ENCODE results near the gene KLK7. TPM values are rescaled to one million over a fixed set of nuclear protein-coding genes. Genes with fewer than 3 reads are reported as not detected.

KLK7 gene
- total RNA-seq, 4 donors from 2014 or later = 0.34 to 0.89 TPM; not detected in 2

DNA sequence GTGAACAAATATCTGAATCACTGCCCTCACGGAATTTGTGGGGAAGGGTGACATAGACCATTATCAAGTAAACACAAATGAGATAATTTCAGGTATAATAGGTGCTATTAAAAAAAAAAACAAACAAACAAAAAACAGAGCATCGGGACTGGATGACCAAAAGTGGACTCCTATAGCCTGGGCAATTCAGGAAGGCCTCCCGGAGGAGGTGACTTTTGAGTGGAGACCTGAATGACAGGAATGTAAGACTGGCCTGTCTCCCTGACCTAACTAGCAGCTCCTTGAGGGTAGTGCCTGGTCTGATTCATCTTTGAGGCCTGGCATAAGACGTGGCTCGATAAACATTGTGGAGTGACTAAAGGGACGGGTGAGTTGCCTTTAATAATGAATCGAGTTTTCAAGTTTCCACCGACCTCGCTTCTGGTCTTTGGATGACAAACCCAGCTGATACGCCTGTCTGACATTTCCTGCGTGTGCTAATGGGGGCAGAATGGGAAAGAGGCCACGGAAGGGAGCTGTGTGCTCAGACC is 29.0 kb upstream of the KLK7 start:
- 72 to 75% methylated on average over 12 of the region's 12 CpGs for WGBS, 2 donors
- H3K4me1 ChIP-seq = peaks cover 0 to 8% of the 10 kb centered on the region in 2 donors
- TF ChIP-seq POLR2A (IDR thresholded peaks at IDR 0.05) = no peak
- TF ChIP-seq, protein P1, sequence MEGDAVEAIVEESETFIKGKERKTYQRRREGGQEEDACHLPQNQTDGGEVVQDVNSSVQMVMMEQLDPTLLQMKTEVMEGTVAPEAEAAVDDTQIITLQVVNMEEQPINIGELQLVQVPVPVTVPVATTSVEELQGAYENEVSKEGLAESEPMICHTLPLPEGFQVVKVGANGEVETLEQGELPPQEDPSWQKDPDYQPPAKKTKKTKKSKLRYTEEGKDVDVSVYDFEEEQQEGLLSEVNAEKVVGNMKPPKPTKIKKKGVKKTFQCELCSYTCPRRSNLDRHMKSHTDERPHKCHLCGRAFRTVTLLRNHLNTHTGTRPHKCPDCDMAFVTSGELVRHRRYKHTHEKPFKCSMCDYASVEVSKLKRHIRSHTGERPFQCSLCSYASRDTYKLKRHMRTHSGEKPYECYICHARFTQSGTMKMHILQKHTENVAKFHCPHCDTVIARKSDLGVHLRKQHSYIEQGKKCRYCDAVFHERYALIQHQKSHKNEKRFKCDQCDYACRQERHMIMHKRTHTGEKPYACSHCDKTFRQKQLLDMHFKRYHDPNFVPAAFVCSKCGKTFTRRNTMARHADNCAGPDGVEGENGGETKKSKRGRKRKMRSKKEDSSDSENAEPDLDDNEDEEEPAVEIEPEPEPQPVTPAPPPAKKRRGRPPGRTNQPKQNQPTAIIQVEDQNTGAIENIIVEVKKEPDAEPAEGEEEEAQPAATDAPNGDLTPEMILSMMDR (IDR thresholded peaks at IDR 0.05) = no peak
- intact Hi-C loops (cut with DNase I) = no loop called here
- H3K36me3 ChIP-seq = no peaks in the 10 kb centered on the region
- H3K9me3 ChIP-seq = no peaks in the 10 kb centered on the region
- DNase-seq = no peak
- H3K4me3 ChIP-seq (replicated peaks in 1 of 3) = no peak overlapping the region
- H3K27me3 ChIP-seq = peaks cover 16% of the 10 kb centered on the region
- no peak overlapping the region for H3K27ac ChIP-seq

DNA sequence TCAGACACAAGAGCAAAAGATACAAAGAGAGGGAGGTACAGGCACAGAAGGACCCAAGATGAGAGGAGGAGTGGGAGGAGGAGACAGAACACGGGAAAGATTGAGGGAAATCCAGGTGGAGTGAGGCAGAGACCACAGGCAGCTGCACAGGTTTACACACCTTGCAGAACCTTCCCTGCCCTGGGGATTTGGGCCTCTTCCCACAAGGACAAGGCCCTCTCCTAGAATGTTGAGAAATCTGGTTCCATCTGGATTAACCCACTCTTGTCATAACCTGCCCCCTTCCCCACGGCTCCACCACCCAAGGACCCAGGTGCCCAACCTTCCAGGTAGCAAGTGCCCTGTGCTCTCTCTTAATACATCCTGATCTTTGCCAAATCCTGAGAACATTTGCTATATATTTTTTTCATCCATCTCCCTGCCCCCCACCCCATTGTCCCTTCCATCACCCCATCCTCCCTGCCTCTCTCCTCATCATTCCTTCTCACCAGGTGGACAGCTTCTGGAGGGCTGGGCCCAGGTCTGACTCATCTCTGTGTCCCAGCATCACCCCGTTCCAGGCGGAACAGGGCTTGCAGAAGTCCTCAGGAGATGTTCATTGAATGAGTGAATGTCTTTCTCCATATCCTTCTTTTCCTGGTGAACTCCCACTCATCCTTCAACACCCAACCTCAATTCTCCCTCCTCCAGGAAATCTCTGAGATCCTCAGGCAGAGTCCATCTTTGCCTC is 26.5 kb upstream of the KLK7 start:
- WGBS, 2 donors = 64 to 68% methylated on average over 4 of the region's 4 CpGs
- Histone ChIP-seq H3K27ac (no peak overlapping the region), H3K36me3 (no peaks in the 10 kb centered on the region), H3K4me3 (replicated peaks in 1 of 3) (no peak overlapping the region), H3K9me3 (no peaks in the 10 kb centered on the region), H3K27me3 (no peaks in the 10 kb centered on the region), H3K4me1 (no peaks in the 10 kb centered on the region)
- DNase-seq = no peak
- TF ChIP-seq, protein P1 (IDR thresholded peaks at IDR 0.05) = no peak
- TF ChIP-seq POLR2A (IDR thresholded peaks at IDR 0.05) = no peak
- intact Hi-C loops (cut with DNase I) = no loop called here

DNA sequence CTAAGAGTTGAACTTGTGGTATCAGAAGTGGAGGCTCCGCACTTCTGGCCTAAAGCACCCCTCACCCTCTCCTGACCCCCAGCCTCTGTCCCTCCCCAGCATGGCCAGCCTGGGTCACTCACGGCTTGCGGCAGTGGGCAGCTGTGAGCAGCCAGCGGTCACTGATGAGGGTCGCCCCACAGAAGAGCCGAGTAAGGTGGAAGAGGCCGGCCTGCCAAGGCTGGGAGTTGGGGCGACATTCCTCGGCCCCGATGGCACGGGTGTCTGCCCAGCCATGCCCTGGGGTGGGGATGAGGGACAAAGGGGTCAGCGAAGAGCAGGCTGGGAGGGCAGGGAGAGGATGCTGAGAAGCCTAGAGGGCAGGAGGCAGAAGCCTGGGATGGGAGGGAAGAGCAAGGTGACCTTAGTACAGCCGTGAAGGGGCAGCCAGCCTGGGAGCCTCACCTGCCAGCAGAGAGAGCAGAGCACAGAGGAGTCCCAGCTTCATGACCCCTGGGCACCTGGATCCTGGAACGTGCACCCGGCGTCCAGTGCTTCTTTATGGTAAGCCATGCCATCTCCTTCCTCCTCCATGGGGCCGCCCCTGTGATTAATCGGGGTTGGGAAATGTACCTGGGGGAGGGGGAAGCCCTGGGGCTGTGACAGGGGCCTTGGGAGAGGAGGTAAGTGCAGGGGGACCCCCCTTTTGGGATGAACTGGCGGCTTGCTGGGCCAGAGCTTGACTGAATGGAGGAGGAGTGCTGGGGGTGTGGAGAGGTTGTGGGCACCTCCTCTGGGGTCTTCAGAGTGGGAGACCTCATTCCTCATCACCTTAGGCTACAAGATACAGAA is 25.6 kb upstream of the KLK7 start:
- no peak for TF ChIP-seq POLR2A (IDR thresholded peaks at IDR 0.05)
- TF ChIP-seq, protein P1 (IDR thresholded peaks at IDR 0.05) = no peak
- no peak for DNase-seq
- Histone ChIP-seq H3K27me3 (no peaks in the 10 kb centered on the region), H3K4me3 (replicated peaks in 1 of 3) (no peak overlapping the region), H3K27ac (no peak overlapping the region), H3K9me3 (no peaks in the 10 kb centered on the region), H3K4me1 (no peaks in the 10 kb centered on the region), H3K36me3 (no peaks in the 10 kb centered on the region)
- WGBS, 2 donors = 68 to 76% methylated on average over 19 of the region's 19 CpGs
- intact Hi-C loops (cut with DNase I) = no loop called here

DNA sequence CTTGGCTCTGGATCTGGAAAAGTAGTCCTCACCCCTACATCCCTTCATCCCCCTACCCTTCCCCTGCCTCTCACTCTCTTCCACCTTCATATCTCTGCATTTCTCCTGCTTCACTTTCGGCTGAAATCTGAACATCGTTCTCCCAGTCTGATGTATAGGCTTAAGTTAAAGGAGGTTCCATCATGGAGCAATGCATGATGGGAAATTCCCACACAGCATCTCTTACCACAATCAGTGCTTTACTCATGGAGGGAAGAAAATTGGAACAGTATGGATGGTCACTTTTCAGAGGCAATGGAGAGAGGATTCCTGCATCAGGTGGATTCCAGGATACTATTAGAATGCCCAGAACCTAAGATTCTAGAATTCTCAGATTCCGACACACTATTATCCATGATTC is 23.8 kb upstream of the KLK7 start:
- no peaks in the 10 kb centered on the region for H3K27me3 ChIP-seq
- no peaks in the 10 kb centered on the region for H3K4me1 ChIP-seq
- TF ChIP-seq, protein P1 (IDR thresholded peaks at IDR 0.05) = no peak
- TF ChIP-seq POLR2A (IDR thresholded peaks at IDR 0.05) = no peak
- no peak for DNase-seq
- no peak overlapping the region for H3K27ac ChIP-seq
- WGBS, 2 donors = 83 to 88% methylated on average over 3 of the region's 3 CpGs
- H3K4me3 ChIP-seq (replicated peaks in 1 of 3) = no peak overlapping the region
- no peaks in the 10 kb centered on the region for H3K36me3 ChIP-seq
- intact Hi-C loops (cut with DNase I) = no loop called here
- no peaks in the 10 kb centered on the region for H3K9me3 ChIP-seq

DNA sequence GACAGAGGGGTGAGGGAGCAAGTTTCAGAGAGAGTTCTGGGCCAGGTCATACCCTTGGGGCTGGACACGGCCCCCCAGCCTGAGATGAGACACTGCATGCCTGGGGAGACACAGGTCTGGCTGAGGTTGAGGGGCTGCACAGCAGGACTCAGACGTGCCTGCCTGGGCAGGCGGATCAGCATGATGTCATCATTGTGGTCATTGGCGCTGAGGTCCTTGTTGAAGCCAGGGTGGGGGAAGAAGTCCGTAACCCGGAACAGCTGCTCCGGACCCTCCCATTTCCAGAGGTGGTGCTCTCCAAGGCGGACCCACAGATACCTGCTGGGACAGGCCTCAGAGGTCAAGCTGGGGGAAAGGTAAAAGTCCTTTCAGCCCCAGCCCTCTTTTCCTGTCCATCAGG is 22.7 kb upstream of the KLK7 start:
- WGBS, 2 donors = 14 to 59% methylated on average over 2 to 7 of the region's 8 CpGs
- peaks cover 7% of the 10 kb centered on the region for H3K27me3 ChIP-seq
- no peak for DNase-seq

More for the DNA sequence above, 22.7 kb upstream of the KLK7 start:
- TF ChIP-seq, protein P1 (IDR thresholded peaks at IDR 0.05) = no peak
- no peak for TF ChIP-seq POLR2A (IDR thresholded peaks at IDR 0.05)
- Histone ChIP-seq H3K36me3 (no peaks in the 10 kb centered on the region), H3K9me3 (no peaks in the 10 kb centered on the region), H3K4me1 (no peaks in the 10 kb centered on the region), H3K27ac (no peak overlapping the region), H3K4me3 (replicated peaks in 1 of 3) (no peak overlapping the region)
- intact Hi-C loops (cut with DNase I) = no loop called here

Data from thyroid gland (tissue), 4 donors.